ENCODE results near the gene SETD1B.

- no peak for TF ChIP-seq CTCF (IDR thresholded peaks at IDR 0.05)
- TF ChIP-seq EZH2 (IDR thresholded peaks at IDR 0.05), result no peak
These were observed 21.3 kb downstream of the SETD1B start for GRCh38 chr12:121825041-121825523.
